Transverse colon (tissue), 4 donors: ENCODE data around the gene FBLN2. TPM values are rescaled to one million over a fixed set of nuclear protein-coding genes. Genes with fewer than 3 reads are reported as not detected.

Experiments
- DNase-seq: peaks from one replicate; pipeline ENCODE4 v3.0.0-alpha.2; 2019
- H3K27ac ChIP-seq, 4 donors: fragments of 200-600 bp; sonication (generic); 2 replicates each; pipeline ENCODE4 v1.5.1; 2016 to 2018; ENCODE audit warnings: inconsistent platforms in 4 of 4
- H3K27me3 ChIP-seq: fragments of 200-600 bp; sonication (generic); 2 replicates; pipeline ENCODE4 v1.5.1; 2017; ENCODE audit warnings: inconsistent platforms
- H3K36me3 ChIP-seq, 4 donors: fragments of 200-600 bp; sonication (generic); 2 replicates each; pipeline ENCODE4 v1.5.1; 2017 to 2019; ENCODE audit warnings: inconsistent platforms in 4 of 4
- H3K4me1 ChIP-seq, 4 donors: fragments of 200-600 bp; sonication (generic); 2 replicates each; pipeline ENCODE4 v1.5.1; 2017 to 2020; ENCODE audit warnings: inconsistent platforms in 4 of 4
- H3K4me3 ChIP-seq, 4 donors: fragments of 200-600 bp; sonication (generic); 1 replicate in 1 of 4; 2 replicates in 3 of 4; pipeline versions ENCODE4 v1.5.1 to v1.6.1; 2017 to 2019; ENCODE audit warnings: inconsistent platforms in 4 of 4
- H3K9me3 ChIP-seq, 2 donors: fragments of 200-600 bp; sonication (generic); 2 replicates each; pipeline ENCODE4 v1.5.1; 2017 to 2019; ENCODE audit warnings: inconsistent platforms in 2 of 2
- CTCF ChIP-seq, 5 experiments: fragments of 200-600 bp in 3 of 5; fragments of 450-650 bp in 2 of 5; sonication (generic) in 3 of 5; IDR thresholded peaks; 1 replicate in 2 of 5; 2 replicates in 3 of 5; pipeline ENCODE4 v1.5.1; 2016 to 2017; ENCODE audit warnings: antibody characterized with exemption in 5 of 5, inconsistent platforms in 3 of 5, mild to moderate bottlenecking in 2 of 5, moderate library complexity in 1 of 5
- EP300 ChIP-seq: sonication (generic); formaldehyde crosslinking; IDR thresholded peaks from one replicate; pipeline ENCODE4 v1.6.1; 2017; ENCODE audit warnings: antibody characterized with exemption, low read depth
- POLR2A ChIP-seq: fragments of 450-650 bp; IDR thresholded peaks from one replicate; pipeline ENCODE4 v1.6.1; 2016; ENCODE audit warnings: antibody characterized with exemption, mild to moderate bottlenecking, moderate library complexity
- POLR2AphosphoS5 ChIP-seq, 3 donors: sonication (generic); formaldehyde crosslinking; IDR thresholded peaks; one replicate each; pipeline ENCODE4 v1.6.1; 2016; ENCODE audit warnings: antibody characterized with exemption in 3 of 3
- WGBS, 2 donors: methylation state at CpG; one replicate each; pipeline ENCODE4 v1.1.5; 2018; ENCODE audit warnings: low coverage in 1 of 2; 5-methylcytosine and 5-hydroxymethylcytosine counted together
- in situ Hi-C, 4 donors: fragments of 200-750 bp; cut with MboI; loops; one replicate each; pipeline versions ENCODE4 v1.15.0 to v1.15.1; 2017; ENCODE audit warnings: low sequenced_read_pairs in 3 of 4, low pct_ligation_motif_present in 1 of 4, low pct_unique_long_range_greater_than_20kb in 1 of 4
- intact Hi-C: fragments of 100-400 bp; cut with DNase I; formaldehyde crosslinking; loops from one replicate; pipeline ENCODE4 v1.15.1; 2023; ENCODE audit warnings: low total_unique reads
- total RNA-seq, 4 donors: library from RNA; depleted of rRNA; stranded (reverse); fragments of >200 nt; gene quantifications; one replicate each; pipeline ENCODE4 v1.1.0, GENCODE V29; 2016

FBLN2 gene
- total RNA-seq, 4 donors from 2014 or later, result 23.0 to 51.5 (median 31.4) TPM

DNA sequence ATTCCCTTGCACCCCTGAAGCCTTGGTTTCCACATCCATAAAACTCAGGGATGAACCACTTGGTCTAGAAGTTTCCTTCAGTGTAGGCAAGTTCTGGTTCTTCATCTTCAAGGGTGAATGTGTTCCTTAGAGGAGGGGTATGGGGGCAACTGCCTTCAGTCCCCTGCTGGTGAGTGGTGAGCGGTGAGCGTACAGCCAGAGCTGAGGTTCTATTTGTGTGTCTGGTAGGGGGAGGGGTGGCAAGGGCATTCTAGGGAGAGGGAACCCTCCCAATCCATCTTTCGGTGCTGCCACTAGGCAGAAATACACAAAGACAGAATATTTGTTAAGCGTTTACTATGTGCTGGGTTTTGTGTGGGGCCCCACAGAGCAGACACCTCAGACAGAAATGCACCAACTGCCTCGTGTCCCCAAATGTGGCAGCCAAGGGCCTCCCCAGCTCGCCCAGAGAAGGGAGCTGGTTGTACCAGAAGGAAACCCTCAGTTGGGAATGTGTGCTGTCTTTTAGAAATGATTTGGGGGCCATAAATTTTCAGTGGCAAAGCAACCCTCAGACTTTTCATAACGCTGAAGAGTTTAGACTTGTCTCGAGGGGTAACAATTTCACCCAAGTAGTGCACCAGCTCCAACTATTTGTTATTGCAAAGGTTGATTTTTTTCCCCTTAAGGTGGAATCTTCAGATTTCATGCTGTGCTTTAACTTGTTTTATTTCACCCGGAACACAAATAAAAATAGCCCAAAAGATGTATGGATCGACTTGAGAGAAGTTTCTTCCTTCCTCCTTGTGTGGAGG is 137.6 kb downstream of the FBLN2 start:
- Histone ChIP-seq H3K9me3 (no peaks in the 10 kb centered on the region), H3K27me3 (no peaks in the 10 kb centered on the region), H3K27ac (no peak overlapping the region), H3K36me3 (no peaks in the 10 kb centered on the region), H3K4me3 (no peak overlapping the region), H3K4me1 (no peaks in the 10 kb centered on the region)
- intact Hi-C loops (no loop called here), in situ Hi-C loops (no loop called here)
- DNase-seq, result no peak
- 59 to 64% methylated on average over 7 to 10 of the region's 10 CpGs for WGBS, 2 donors
- TF ChIP-seq POLR2A (no peak), POLR2AphosphoS5 (IDR thresholded peaks at IDR 0.05) (no peak), EP300 (no peak), CTCF (IDR thresholded peaks at IDR 0.05) (no peak)

DNA sequence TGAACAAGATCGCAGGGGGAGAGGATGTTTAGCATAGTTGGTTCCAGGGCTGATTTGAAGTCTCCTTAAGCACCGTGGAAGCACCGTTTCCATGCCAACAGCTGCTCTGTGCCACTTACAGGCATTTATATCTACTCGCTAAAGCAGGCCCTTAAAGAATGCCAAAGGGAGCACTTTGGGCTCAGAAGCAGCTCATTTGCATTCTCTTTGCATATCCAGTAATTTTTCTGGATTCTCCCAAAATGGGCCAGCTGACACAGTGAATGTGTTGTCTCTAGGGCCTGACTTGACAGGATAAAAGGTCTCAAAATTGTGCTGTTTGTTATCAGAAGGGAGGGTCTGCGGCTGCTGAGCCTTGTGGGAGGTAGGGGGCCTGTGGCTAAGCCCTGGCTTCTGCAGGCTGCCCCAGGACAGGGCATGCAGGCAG is 138.6 kb downstream of the FBLN2 start:
- no peak for DNase-seq
- in situ Hi-C loops, result no loop called here

More for the DNA sequence above, 138.6 kb downstream of the FBLN2 start:
- no peak overlapping the region for H3K27ac ChIP-seq
- no peaks in the 10 kb centered on the region for H3K4me1 ChIP-seq
- WGBS, 2 donors, result 39% methylated on average over 5 of the region's 5 CpGs; no CpG with 5 or more reads in 1 of the 2 donors
- intact Hi-C loops, result no loop called here
- H3K27me3 ChIP-seq, result no peaks in the 10 kb centered on the region
- H3K36me3 ChIP-seq, result no peaks in the 10 kb centered on the region
- no peak for TF ChIP-seq EP300
- no peak for TF ChIP-seq CTCF (IDR thresholded peaks at IDR 0.05)
- TF ChIP-seq POLR2AphosphoS5 (IDR thresholded peaks at IDR 0.05), result no peak
- no peak for TF ChIP-seq POLR2A
- H3K9me3 ChIP-seq, result no peaks in the 10 kb centered on the region
- H3K4me3 ChIP-seq, result no peak overlapping the region

Other genes starting within 250 kb of the FBLN2 start
- gene NUP210, start 128.8 kb upstream of the FBLN2 start, total RNA-seq, result 100 to 1,000 TPM in 1 of 4 donors, 10 to 100 TPM in 2, 1 to 10 TPM in 1; 6.0 to 202 (median 14.6) TPM
- gene HDAC11, start 68.8 kb upstream of the FBLN2 start, total RNA-seq, result 10 to 100 TPM; 19.8 to 44.0 (median 27.1) TPM